Measurements from ENCODE around the gene KHNYN. TPM values are rescaled to one million over a fixed set of nuclear protein-coding genes. Genes with fewer than 3 reads are reported as not detected.
"Not testable (repeated sequence)": the region's sequence is repeated elsewhere in the genome, so short reads cannot be mapped to it uniquely, and the experiment has no call there.

The KHNYN gene
- total RNA-seq, 2 experiments from 2014 or later, result 96.0 to 99.5 TPM

- POLR2A ChIA-PET, H3K27me3 Mint-ChIP-seq, H3K4me3 Mint-ChIP-seq, H3K27ac Mint-ChIP-seq, H3K9me3 Mint-ChIP-seq, CTCF ChIA-PET, DNase-seq, H3K4me1 Mint-ChIP-seq: not testable (repeated sequence)
- H3K36me3 Mint-ChIP-seq (ENCODE audit: low read depth), result peaks cover 35% of the 10 kb centered on the region
Observed at GRCh38 chr14:24450828-24451227, 21.1 kb downstream of the KHNYN start.

- Mint-ChIP-seq H3K4me3 (no peak overlapping the region), H3K4me1 (peaks cover 9% of the 10 kb centered on the region), H3K9me3 (peaks cover 10% of the 10 kb centered on the region), H3K27me3 (no peaks in the 10 kb centered on the region), H3K36me3 (ENCODE audit: low read depth) (peaks cover 31% of the 10 kb centered on the region), H3K27ac (no peak overlapping the region)
- no peak for DNase-seq
- POLR2A ChIA-PET, result no interaction called here
- CTCF ChIA-PET, result interaction anchor here (1.9 kb wide), 1 partner anchor 25 kb away, joined by 6 read pairs; no protein-coding TSS in a partner anchor
Observed at GRCh38 chr14:24456980-24457379, 27.2 kb downstream of the KHNYN start.

GRCh38 chr14:24458736-24459135 is 29.0 kb downstream of the KHNYN start:
- DNase-seq, result no peak
- Mint-ChIP-seq H3K9me3 (peaks cover 10% of the 10 kb centered on the region), H3K4me1 (peaks cover 12% of the 10 kb centered on the region), H3K4me3 (no peak overlapping the region), H3K27ac (no peak overlapping the region), H3K27me3 (no peaks in the 10 kb centered on the region), H3K36me3 (ENCODE audit: low read depth) (peaks cover 20% of the 10 kb centered on the region)
- ChIA-PET POLR2A (no interaction called here), CTCF (interaction anchor here (0.8 to 0.9 kb wide), 2 partner anchors 16 to 25 kb away, joined by 3 to 6 read pairs; partner anchors contain the start of gene SDR39U1)

GRCh38 chr14:24459331-24459730 is 29.6 kb downstream of the KHNYN start:
- H3K9me3 Mint-ChIP-seq, result peaks cover 10% of the 10 kb centered on the region
- peaks cover 16% of the 10 kb centered on the region for H3K36me3 Mint-ChIP-seq (ENCODE audit: low read depth)
- DNase-seq, result no peak
- H3K27me3 Mint-ChIP-seq, result no peaks in the 10 kb centered on the region
- ChIA-PET CTCF (no interaction called here), POLR2A (interaction anchor here (0.8 kb wide), 1 partner anchor 16 kb away, joined by 4 read pairs; no protein-coding TSS in a partner anchor)
- H3K4me3 Mint-ChIP-seq, result no peak overlapping the region
- peaks cover 14% of the 10 kb centered on the region for H3K4me1 Mint-ChIP-seq
- no peak overlapping the region for H3K27ac Mint-ChIP-seq

GRCh38 chr14:24461336-24461735 is 31.6 kb downstream of the KHNYN start:
- ChIA-PET CTCF (no interaction called here), POLR2A (no interaction called here)
- peaks cover 12% of the 10 kb centered on the region for H3K36me3 Mint-ChIP-seq (ENCODE audit: low read depth)
- no peak overlapping the region for H3K27ac Mint-ChIP-seq
- H3K27me3 Mint-ChIP-seq, result no peaks in the 10 kb centered on the region
- no peak for DNase-seq
- peaks cover 20% of the 10 kb centered on the region for H3K4me1 Mint-ChIP-seq
- H3K4me3 Mint-ChIP-seq, result no peak overlapping the region
- H3K9me3 Mint-ChIP-seq, result peaks cover 6% of the 10 kb centered on the region

GRCh38 chr14:24463017-24463883 is 33.5 kb downstream of the KHNYN start:
- POLR2A ChIA-PET, result no interaction called here
- Mint-ChIP-seq H3K27me3 (no peaks in the 10 kb centered on the region), H3K9me3 (no peaks in the 10 kb centered on the region), H3K27ac (no peak overlapping the region), H3K36me3 (ENCODE audit: low read depth) (peaks cover 3% of the 10 kb centered on the region), H3K4me1 (peaks cover 12% of the 10 kb centered on the region), H3K4me3 (no peak overlapping the region)
- CTCF ChIA-PET, result no interaction called here
- no peak for DNase-seq

- Mint-ChIP-seq H3K9me3 (no peaks in the 10 kb centered on the region), H3K4me1 (peaks cover 12% of the 10 kb centered on the region), H3K27me3 (no peaks in the 10 kb centered on the region), H3K27ac (no peak overlapping the region), H3K4me3 (no peak overlapping the region), H3K36me3 (ENCODE audit: low read depth) (peaks cover 3% of the 10 kb centered on the region)
- DNase-seq, result no peak
- CTCF ChIA-PET, result no interaction called here
- POLR2A ChIA-PET, result no interaction called here
Observed at GRCh38 chr14:24463884-24464785, 34.4 kb downstream of the KHNYN start.

- H3K9me3 Mint-ChIP-seq, result no peaks in the 10 kb centered on the region
- no peak overlapping the region for H3K27ac Mint-ChIP-seq
- ChIA-PET POLR2A (no interaction called here), CTCF (no interaction called here)
- no peak for DNase-seq
- H3K36me3 Mint-ChIP-seq (ENCODE audit: low read depth), result peaks cover 3% of the 10 kb centered on the region
- no peaks in the 10 kb centered on the region for H3K27me3 Mint-ChIP-seq
- H3K4me1 Mint-ChIP-seq, result peaks cover 12% of the 10 kb centered on the region
- no peak overlapping the region for H3K4me3 Mint-ChIP-seq
Observed at GRCh38 chr14:24465368-24465767, 35.6 kb downstream of the KHNYN start.

GRCh38 chr14:24465805-24466204 is 36.1 kb downstream of the KHNYN start:
- no peaks in the 10 kb centered on the region for H3K9me3 Mint-ChIP-seq
- CTCF ChIA-PET, result no interaction called here
- no peak overlapping the region for H3K4me3 Mint-ChIP-seq
- POLR2A ChIA-PET, result no interaction called here
- DNase-seq, result no peak
- H3K36me3 Mint-ChIP-seq (ENCODE audit: low read depth), result peaks cover 3% of the 10 kb centered on the region
- peaks cover 12% of the 10 kb centered on the region for H3K4me1 Mint-ChIP-seq
- no peak overlapping the region for H3K27ac Mint-ChIP-seq
- no peaks in the 10 kb centered on the region for H3K27me3 Mint-ChIP-seq

- H3K36me3 Mint-ChIP-seq (ENCODE audit: low read depth); H3K4me1 Mint-ChIP-seq; H3K27ac Mint-ChIP-seq; H3K4me3 Mint-ChIP-seq; H3K9me3 Mint-ChIP-seq; H3K27me3 Mint-ChIP-seq; POLR2A ChIA-PET; DNase-seq; CTCF ChIA-PET: not testable (repeated sequence)
Observed at GRCh38 chr14:24470450-24470849, 40.7 kb downstream of the KHNYN start.

DNA sequence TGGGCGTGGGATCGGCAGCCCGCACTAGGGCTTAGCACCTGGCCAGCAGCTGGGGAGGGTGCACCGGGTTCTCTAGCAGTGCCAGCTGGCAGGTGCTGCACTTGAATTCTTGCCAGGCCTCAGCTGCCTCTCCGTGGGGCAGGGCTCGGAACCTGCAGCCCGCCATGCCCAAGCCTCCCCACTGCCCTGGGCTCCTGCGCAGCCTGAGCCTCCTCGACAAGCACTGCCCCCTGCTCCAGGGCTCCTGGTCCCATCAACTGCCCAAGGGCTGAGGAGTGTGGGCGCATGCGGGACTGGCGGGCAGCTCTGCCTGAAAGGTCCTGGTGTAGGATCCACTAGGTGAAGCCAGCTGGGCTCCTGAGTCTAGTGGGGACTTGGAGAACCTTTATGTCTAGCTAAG is 43.5 kb downstream of the KHNYN start:
- no peaks in the 10 kb centered on the region for H3K9me3 Mint-ChIP-seq
- POLR2A ChIA-PET, result no interaction called here
- no peaks in the 10 kb centered on the region for H3K4me1 Mint-ChIP-seq
- CTCF ChIA-PET, result no interaction called here
- H3K36me3 Mint-ChIP-seq (ENCODE audit: low read depth), result no peaks in the 10 kb centered on the region
- no peaks in the 10 kb centered on the region for H3K27me3 Mint-ChIP-seq
- no peak overlapping the region for H3K27ac Mint-ChIP-seq
- no peak overlapping the region for H3K4me3 Mint-ChIP-seq
- DNase-seq, result no peak

GRCh38 chr14:24475261-24475660 is 45.5 kb downstream of the KHNYN start:
- Mint-ChIP-seq H3K27ac (no peak overlapping the region), H3K36me3 (ENCODE audit: low read depth) (no peaks in the 10 kb centered on the region), H3K4me3 (no peak overlapping the region), H3K9me3 (no peaks in the 10 kb centered on the region), H3K27me3 (no peaks in the 10 kb centered on the region), H3K4me1 (no peaks in the 10 kb centered on the region)
- no peak for DNase-seq
- POLR2A ChIA-PET, result no interaction called here
- CTCF ChIA-PET, result interaction anchor here (1.9 kb wide), 1 partner anchor 235 kb away, joined by 5 read pairs; no protein-coding TSS in a partner anchor

DNA sequence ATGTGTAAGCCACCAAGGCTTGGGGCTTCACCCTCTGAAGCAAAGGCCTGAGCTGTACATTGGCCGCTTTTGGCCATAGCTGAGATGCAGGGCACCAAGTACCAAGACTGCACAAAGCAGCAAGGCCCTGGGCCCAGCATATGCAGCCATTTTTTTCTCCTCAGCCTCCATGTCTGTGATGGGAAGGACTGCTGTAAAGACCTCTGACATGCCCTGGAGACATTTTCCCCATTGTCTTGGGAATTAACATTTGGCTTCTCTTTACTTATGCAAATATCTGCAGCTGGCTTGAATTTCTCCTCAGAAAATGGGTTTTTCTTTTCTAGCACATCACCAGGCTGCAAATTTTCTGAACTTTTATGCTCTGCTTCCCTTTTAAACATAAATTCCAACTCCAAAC is 50.2 kb downstream of the KHNYN start:
- H3K27ac Mint-ChIP-seq; CTCF ChIA-PET; H3K36me3 Mint-ChIP-seq (ENCODE audit: low read depth); POLR2A ChIA-PET; DNase-seq; H3K27me3 Mint-ChIP-seq; H3K9me3 Mint-ChIP-seq; H3K4me3 Mint-ChIP-seq: not testable (repeated sequence)
- peaks cover 28% of the 10 kb centered on the region for H3K4me1 Mint-ChIP-seq
